Fibroblast of pulmonary artery (primary cell): Measurements from ENCODE around the gene PATJ.

Experiments used
- DNase-seq: peaks from one replicate; pipeline ENCODE4 v3.0.0-alpha.2; 2010; ENCODE audit warnings: low read depth
- H3K4me3 ChIP-seq: replicated peaks from 2 replicates; pipeline ENCODE4 v1.5.1; 2011; ENCODE audit warnings: low read depth, mild to moderate bottlenecking, control low read depth, low read length, moderate library complexity
- CTCF ChIP-seq: IDR thresholded peaks from 2 replicates; pipeline ENCODE4 v1.5.1; 2011; ENCODE audit warnings: mild to moderate bottlenecking, control low read depth, low read length, inconsistent platforms; ENCODE audit errors: missing control alignments

PATJ gene

GRCh38 chr1:61770131-61770530 lies 27.9 kb downstream of the PATJ start:
- no peak for TF ChIP-seq CTCF
- H3K4me3 ChIP-seq, result no peak overlapping the region
- no peak for DNase-seq

- no peak for TF ChIP-seq CTCF
- DNase-seq, result no peak
Observed at GRCh38 chr1:61776091-61776490, 33.8 kb downstream of the PATJ start.

GRCh38 chr1:61779231-61779630 lies 37.0 kb downstream of the PATJ start:
- no peak for TF ChIP-seq CTCF
- no peak overlapping the region for H3K4me3 ChIP-seq
- DNase-seq, result no peak

More at GRCh38 chr1:61776091-61776490, 33.8 kb downstream of the PATJ start:
- no peak overlapping the region for H3K4me3 ChIP-seq

- H3K4me3 ChIP-seq, result no peak overlapping the region
- no peak for TF ChIP-seq CTCF
- DNase-seq, result no peak
Observed at GRCh38 chr1:61781151-61781550, 38.9 kb downstream of the PATJ start.

GRCh38 chr1:61782771-61783170 lies 40.5 kb downstream of the PATJ start:
- TF ChIP-seq CTCF, result no peak
- no peak overlapping the region for H3K4me3 ChIP-seq
- no peak for DNase-seq

- no peak for TF ChIP-seq CTCF
- no peak for DNase-seq
- no peak overlapping the region for H3K4me3 ChIP-seq
Observed at GRCh38 chr1:61784726-61785125, 42.4 kb downstream of the PATJ start.

GRCh38 chr1:61790837-61791236 lies 48.6 kb downstream of the PATJ start:
- no peak for DNase-seq
- no peak for TF ChIP-seq CTCF
- H3K4me3 ChIP-seq, result no peak overlapping the region
